Activated CD4-positive, alpha-beta T cell treated with anti-CD3 and anti-CD28 coated beads for 4 hours (primary cell): ENCODE data around the gene CACNA2D4.

Source experiments
- DNase-seq, 2 donors: peaks; one replicate each; pipeline ENCODE4 v3.0.0-alpha.2; 2020

CACNA2D4 gene

DNA sequence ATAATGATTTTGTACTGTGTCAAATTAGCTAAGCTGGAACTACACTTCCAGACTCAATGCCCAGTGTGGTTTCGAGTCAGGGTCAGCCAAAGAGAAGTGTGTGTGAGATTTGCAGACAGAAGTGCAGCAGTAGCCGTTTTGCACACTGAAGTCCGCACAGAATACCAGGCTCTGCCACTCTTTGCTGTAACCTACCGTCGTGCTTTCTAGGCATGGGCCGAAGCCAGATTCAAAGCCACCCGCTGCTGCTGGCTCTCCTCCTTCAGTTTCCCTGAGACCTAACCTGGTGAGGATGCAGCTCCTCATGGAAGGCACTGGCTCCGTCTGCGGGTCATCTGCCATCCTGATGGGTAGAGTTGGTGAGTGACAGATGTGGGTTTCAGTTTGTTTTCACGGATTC, 49.3 kb downstream of the CACNA2D4 start:
- no peak for DNase-seq

DNA sequence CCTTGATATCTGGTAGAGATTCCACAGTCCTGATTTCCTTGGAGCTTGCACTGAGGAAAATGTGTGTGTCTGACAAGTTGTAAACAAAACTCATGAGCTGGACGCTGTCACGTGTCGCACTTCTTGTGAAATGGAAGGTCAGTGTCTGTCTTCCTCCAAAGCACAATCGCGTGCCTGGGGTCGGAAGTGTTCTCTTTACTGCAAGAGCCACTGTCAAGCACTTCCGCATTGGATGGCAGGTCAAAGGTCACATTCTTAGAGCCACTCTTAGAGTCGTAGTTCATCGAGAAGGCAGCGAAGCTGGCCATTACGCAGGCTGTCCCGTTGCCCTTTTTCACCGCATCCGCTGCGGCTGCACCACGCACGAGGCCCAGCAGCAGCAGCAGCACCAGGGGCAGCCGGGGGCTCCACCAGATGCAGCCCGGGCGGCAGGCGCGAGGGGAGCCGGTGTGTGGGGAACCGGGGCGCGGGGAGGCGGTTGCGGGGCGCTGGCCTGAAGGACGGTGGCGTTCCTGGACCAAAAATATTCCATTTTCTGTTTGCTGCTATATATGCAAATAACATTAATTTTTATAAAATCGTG, 53.1 kb downstream of the CACNA2D4 start:
- DNase-seq: no peak

DNA sequence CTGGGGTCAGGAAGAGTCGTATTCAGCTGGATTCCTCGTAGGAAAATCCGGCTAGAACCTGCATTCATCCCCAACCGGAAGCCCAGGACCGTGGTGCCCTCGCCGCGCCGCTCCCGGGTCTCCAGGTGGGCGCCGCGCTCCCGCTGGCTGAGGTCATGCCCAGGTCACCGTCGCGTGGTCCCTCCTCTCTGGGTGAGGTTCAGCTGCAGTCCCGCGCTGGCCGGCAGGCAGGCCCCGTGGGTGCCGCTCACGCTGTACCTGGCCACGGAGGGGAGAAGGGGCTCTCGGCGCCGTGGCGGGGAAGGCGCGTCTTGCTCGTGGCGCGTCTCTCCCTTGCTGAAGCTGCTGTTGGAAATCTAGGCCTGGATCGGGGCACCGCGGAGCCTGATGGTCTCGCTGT, 53.6 kb downstream of the CACNA2D4 start:
- no peak for DNase-seq

DNA sequence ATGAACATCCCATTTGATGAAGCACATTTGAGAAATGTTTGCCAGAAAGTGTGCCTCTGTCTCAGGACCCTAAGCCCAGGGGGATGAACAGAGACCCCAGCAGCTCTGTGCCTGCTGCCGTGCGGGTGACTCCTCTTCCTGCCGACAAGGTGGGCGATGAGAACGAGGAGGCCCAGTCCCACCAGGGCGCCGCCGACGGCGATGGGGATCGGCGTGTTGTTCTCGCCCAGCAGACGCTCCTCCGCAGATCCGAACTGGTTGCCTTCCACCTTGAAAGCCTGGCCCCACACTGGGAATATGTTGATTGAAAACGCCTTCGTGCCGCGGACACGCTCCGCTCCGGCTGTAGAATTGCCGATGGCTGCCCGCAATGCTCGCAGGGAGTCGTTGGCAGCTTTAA, 54.0 kb downstream of the CACNA2D4 start:
- no peak for DNase-seq

DNA sequence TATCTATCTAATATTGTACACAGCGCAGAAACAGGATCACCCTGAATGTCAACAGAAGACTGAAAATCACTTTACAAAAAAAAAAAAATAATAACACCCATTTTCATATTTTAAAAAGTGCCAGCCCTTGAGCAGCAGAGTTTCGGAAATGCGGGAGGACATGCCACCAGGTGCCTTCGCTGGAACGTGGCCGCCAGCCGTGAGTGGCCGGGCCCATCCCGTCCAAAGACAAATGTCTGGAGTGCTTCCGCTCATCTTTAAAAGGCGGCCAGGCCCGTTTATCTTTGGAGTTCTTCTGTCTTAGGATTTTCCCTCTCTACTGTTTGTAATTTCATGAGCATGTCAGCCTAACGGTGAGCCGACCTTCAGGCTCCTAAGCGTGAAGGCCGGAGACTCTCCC, 54.6 kb downstream of the CACNA2D4 start:
- DNase-seq: no peak

DNA sequence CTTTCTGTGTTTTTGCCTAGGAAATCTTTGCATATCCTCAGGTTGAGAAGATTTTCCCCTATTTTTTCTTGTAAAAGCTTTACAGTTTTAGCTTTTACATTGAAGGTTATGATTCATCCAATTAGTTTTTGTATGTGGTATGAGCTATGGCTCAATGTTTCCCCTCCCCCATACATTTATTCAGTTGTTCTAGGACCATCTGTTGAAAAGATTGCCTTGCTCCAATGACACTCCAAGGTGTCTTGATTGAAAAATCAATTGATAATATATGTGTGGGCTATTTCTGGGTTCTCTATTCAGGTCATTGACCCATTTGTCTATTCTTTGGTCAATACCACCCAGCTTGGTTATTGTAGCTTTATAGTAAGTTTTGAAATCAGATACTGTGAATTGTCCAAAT, 55.5 kb downstream of the CACNA2D4 start:
- no peak for DNase-seq

DNA sequence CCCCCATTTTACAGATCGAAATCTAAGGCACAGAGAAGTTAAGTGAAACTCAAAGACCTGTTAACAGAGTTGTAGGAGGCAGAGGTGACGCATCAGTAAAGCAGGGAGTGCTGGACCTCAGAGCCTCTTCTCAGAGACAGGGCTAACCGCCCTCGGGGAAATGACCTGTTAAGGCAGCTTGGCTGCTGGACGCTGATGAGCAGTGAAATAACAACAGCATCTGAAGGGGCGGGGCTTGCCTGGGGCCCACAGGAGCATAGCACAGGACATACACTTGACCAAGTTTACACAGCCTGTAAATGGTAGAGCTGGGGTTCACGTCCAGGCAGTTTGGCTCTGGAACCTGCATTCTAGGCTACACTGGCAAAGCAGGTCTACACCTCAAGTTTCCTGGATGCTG, 58.8 kb downstream of the CACNA2D4 start:
- no peak for DNase-seq

DNA sequence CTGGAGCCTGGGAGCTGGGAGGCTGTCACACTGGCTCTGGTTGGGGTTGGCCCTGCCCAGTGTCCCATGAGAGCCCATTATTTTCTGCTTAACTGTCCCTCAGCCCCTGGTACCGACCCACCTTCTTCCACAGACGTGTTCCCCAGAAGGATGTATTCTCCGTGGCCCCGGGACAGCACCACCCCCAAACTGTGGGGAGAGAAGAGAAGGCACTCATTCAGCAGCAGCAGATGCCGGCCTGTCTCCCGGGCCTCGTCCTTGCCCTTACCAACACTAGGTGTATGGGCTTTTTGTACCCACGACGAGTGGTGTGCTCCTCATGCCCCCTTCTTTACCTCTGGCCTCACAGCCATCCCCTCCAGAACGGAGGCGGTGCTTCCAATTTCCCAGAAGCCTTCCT, 60.0 kb downstream of the CACNA2D4 start:
- no peak for DNase-seq

DNA sequence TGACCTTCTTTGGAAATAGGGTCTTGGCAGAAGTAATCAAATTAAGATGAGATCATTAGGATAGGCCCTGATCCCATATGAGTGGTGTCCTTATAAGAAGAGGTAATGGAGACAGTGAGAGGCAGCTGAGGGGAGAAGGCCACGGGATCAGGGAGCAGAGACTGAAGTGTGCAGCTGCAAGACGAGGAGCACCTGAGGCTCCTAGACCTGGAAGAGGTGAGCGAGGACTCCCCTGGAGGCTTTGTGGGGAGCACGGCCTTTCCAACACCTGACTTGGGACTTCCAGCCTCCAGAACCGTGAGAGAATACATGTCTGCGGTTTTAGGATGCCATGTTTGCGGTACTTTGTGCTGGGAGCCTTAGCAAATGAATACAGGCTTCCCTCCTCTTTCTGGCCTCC, 60.6 kb downstream of the CACNA2D4 start:
- DNase-seq: no peak

DNA sequence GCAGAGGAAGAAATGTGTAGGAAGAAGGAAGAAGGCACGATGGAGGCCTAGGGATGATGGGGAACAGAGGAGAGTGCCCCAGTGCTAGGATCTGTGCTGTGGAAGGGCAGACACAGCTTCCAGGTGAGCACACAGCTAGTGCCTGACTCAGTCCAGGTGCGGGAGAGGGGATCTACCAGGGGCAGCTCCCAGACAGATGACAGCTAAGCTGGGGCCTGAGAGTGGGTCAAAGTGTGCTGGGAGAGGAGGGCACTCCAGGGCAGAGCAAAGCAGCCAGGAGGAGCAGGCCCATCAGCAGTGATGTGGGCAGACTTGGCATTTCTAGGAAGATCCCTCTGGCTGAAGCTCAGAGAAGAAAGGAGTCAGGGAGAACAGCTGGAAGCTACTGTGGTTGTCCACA, 61.4 kb downstream of the CACNA2D4 start:
- no peak for DNase-seq

DNA sequence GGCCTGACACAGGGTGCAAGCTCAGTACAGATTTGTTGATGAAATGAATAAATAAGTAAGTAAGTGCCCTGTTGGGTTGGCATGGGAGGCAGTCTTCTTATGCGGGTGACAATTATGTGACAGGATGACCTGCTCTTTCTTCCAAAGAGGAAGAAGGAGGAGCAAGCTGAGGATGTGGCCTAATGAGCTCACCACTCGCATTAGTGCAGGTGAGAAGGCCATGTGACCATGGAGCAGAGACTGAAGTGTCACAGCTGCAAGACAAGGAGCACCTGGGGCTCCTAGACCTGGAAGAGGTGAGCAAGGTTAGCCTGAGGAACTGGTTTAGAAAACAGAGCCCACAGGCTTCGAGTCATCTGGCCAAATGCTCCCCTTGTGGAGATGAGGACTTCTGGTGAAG, 63.2 kb downstream of the CACNA2D4 start:
- DNase-seq: no peak

DNA sequence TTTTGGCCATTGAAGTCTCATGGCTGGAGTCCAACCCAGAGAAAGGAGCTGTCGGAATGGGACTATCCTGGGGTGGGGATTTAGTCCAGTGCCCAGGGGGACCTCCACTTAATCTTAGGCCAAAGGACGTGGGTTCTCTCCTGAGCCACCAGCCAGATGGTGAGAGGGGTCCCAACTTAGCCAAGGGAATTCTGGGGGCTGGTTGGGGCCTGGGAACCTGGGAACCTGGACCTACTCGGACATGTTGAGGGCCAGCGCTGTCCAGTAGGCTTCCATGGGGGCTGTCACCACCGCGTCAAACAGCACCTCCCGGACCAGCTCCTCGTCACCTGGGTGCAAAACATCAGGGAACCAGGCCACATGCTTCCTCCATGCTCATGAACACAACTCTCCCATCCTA, 64.7 kb downstream of the CACNA2D4 start:
- no peak for DNase-seq

DNA sequence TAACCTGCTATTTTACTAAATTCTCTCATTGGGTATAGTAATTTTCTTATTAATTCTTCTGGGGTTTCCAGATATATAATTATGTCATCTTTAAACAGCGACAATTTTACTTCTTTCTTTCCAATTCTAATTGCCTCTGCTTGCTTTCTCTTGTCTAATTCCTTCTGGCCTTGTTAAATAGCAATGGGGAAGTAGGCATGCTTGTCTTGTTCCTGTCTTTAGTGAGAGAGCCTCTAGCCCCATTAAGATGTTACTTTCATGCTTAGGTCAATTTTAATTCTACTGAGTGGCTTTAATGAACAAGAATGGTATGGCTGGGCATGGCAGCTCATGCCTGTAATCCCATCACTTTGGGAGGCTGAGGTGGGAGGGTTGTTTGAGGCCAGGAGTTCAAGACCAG, 66.4 kb downstream of the CACNA2D4 start:
- no peak for DNase-seq

DNA sequence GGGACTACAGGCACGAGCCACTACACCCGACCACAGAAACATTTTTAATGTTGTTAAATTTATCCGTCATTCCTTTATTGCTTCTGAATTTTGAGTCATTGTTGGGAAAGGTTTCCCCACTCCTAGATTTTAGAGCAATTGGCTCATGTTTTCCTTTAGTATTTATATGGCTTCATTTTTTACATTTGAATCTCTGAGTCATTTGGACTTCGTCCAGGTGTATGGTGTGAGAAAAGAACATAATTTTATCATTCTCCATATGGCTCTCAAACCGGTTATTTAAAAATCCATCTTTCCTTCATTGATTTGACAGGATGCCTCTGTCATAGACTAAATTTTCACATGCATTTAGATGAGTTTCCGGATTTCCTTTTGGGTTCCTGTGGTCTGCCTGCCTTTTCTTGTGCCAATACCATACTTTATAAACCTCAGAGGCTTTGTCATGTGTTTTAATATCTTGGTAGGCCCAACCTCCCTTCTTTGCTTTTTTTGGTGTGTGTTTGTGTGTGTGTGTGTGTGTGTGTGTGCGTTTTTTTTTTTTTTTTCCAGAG, 67.2 kb downstream of the CACNA2D4 start:
- DNase-seq: no peak

DNA sequence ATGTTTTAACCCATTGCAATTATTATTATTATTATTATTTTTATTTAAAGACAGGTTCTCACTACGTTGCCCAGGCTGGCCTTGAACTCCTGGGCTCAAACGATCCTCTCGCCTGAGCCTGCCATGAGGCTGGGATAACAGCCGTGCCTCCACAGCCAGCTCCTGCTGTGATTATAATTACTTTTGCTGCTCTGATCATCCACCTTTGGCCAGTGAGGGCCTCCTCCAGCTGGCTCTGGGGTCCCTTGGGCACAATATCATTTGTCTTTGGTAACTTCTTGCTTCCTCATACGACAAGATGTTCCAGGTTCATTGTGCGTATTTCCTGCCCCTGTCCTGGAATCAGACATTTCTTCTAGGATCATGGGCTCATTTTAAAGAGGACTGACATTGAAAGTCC, 69.7 kb downstream of the CACNA2D4 start:
- no peak for DNase-seq

DNA sequence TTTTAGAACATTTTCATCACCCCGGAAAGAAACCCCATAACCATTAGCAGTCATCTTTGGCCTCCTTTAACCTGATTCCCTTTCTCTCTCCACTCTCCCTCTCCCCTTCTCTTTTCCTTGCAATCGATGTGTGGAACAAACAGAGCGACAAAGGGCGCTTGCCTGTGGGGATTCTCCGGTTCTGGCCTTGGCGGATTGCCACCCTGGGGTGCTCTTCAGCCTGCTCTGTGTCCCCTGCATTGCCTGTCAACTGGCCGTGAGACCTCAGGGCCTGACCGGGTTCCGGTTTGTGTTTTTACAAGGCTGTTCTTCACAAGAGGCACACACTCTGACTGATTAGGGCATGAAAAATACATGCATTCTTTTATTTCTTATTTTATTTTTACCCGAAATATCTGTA, 70.3 kb downstream of the CACNA2D4 start:
- no peak for DNase-seq

DNA sequence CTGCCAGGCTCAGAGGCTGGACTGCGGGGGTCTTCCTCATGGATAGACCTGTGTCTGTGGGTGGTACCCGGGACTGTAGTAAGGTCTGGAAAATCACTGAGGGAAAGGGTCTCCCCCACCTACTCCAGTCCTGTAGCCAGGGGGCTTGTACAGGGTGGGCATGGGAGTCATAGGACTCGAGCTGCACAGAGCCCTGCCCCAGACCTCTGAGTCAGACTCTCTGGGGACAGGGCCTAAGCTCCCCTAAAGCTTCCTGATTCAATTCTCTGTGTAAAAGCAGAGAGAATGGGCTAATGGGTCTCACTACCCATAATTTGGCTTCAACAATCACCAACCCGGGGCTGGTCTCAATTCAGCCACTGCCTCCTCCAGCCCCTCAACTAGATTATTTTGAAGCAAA, 71.0 kb downstream of the CACNA2D4 start:
- no peak for DNase-seq

DNA sequence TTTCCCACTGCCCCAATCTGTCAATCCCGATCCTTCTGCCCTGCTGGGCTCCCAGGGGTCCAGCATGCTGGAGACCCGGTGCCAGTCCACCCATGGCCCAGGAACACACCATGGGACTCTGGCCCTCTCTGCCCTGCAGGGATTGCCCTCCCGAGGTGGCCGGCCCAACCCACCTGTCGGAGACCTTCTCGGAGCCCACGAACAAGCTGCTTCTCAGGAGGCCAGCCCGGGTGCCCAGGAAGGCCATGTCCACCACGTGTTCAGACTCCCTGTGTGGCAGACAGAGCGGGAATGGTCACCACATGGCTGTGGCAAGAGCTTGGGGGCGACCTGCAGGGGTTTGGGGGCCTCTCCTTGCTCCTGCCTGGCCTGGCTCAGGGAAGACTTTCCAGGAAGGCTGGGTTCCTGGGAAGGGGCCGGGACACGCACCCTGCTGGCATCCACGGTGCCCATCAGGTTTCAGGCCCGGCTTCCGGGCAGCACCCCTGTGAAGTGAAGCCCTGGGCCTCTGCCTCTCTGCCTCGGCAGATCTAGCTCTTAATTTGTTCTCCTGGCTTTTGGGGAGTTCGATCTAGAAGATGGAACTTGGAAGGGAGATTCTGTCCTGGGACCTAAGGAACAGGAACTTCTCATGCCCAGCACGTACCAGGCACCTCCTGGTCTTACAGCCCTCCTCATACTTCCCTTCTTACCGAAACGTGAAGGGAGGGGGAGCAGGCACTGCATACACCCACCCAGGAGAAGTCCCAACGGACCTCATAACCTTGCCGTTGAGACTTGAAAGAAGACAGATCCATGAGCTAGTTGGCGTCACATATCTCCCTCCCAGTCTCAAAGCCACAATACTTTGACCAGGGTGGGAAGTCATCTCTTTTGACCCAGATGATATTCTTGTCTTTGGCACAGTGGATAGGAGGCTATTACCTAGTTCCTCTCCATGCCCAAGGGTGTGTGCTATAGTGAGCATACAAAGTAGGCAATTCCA, 71.7 kb downstream of the CACNA2D4 start:
- DNase-seq: no peak

DNA sequence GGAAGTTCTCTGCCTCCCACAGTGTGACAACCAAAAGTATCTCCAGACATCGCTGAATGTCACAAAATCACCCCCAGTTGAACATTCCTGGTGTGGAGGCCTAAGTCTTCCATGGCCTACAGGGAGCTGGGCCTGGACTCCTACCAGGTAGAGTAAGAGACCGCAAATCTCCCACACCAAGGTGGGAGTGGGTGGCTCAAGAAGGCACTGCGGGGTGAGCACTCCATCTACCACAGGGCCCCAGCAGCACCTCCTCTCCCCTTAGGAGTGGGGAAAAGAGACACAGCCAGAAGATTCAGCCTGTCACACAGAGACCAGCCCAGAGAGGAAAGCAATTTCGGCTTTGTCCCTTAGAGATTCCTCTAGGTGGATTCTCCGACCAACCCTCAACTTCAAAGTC, 72.6 kb downstream of the CACNA2D4 start:
- no peak for DNase-seq

DNA sequence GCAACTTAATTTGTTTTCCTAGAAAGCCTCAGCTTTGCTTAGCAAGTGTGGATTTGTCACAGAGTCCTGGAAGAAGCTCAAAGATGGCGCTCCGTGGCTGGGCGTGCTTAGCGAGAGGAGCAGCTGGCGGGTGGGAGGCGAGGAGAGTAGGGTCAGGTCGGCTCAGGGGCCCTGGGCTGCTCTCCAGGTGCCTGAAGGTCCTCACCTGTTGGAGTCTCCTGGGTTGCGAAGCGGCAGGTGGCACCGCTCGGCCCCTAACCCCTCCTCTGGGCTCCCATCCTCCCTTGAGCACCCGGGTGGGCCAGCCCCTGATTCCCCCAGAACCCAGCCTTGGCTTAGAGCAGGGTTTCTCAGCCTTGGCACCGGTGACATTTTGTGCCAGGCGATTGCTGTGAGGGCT, 73.0 kb downstream of the CACNA2D4 start:
- no peak for DNase-seq

DNA sequence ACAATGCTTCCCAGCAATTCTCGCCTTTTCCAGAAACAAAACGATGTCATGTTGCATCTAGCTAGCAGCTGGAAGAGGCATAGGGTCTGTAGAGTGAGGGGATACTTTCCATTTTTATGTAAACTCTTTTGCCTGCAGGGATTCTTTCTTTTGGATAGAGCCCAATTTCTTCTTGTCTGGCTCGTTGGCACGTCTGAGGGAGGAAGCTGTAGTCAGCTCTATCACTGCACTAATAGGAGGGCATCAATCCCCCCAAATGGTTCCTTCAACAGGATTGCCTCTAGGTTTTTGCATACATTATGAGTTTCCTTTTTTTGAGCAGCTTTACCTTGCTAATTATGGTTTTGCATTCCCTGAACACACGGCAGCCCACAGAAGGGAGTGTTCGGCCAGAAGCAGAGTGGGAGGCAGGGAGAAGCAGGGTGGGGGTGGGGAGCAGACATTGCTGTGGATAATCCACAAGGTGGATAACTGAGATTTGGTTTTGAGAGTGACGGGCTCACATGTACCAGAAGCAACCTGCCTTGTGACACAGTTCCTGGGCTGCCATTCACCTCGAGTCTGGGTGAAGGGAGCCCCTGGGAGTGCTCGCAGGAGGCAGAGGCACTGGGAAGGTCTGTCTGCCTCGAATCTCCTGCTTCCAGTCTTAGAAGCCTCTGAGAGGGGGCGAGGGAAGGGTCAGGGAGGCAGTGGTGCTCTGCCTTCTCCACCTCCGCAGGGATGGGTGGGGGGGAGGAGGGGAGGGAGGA, 73.6 kb downstream of the CACNA2D4 start:
- no peak for DNase-seq

DNA sequence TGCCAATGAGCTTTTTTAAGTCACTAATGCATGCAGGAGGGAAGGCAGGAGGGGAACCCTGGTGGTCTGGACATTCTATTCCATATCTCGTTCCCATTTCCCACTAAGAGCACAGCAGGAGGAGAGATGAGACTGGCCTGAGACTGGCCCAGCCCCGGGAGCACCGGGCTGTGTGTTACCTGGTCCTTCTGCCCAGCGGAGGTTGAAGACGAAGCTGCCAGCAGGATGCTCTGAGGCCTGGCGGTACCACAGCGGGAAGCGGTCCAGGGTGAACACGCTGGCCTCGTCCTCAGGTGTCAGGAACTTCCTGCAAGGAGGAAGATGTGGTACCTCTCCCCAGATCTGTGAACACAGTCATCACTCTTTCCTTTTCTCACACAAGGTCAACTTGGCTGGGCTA, 74.2 kb downstream of the CACNA2D4 start:
- DNase-seq: no peak

DNA sequence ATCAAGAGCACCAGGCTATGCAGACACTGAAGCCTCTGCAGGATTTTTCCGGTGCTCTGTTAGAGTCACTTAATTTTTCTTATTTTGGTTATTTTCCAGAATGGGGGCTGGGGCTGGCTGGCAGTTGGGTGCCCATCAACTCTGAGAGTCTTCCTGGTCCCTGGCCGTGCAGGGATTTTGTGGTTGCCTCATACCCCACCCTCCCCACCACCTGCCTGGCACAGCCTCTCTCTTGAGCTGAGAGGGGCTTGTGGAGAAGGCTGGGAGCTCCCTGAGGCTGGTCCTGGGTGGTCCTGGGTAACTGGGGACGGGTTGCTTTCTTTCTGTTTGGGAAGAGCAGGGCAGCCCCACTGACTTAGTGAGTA, 74.8 kb downstream of the CACNA2D4 start:
- no peak for DNase-seq
